SK-N-SH (cell line): ENCODE results near the gene PTPRK. TPM values are rescaled to one million over a fixed set of nuclear protein-coding genes. Genes with fewer than 3 reads are reported as not detected.

Source experiments
- CTCF ChIA-PET: fragments of 300-600, 350-600 bp; formaldehyde crosslinking; extraction: SDS; loops from one replicate; lab custom pipeline; 2021; lab: Yijun Ruan, JAX
- POLR2A ChIA-PET: fragments of 350-600 bp; sonication (Branson Sonifier 250); formaldehyde crosslinking; extraction: SDS; loops from one replicate; lab custom pipeline; 2020; ENCODE audit warnings: antibody characterized with exemption, inconsistent platforms; lab: Yijun Ruan, JAX
- DNase-seq: peaks from one replicate; pipeline ENCODE4 v3.0.0; 2012
- H2AFZ ChIP-seq: fragments of 200-600 bp; sonication (generic); 2 replicates; pipeline ENCODE4 v1.8.1; 2016; ENCODE audit warnings: antibody characterized with exemption, mild to moderate bottlenecking, low read depth
- H3F3A ChIP-seq: fragments of 200-600 bp; sonication (generic); replicated peaks from 2 replicates; pipeline ENCODE3; 2016; ENCODE audit warnings: antibody characterized with exemption, mild to moderate bottlenecking; ENCODE audit not compliant: insufficient read depth
- H3K27ac ChIP-seq, 2 experiments: fragments of 200-500 bp in 1 of 2; fragments of 200-600 bp in 1 of 2; sonication (Bioruptor generic) in 1 of 2; sonication (generic), shearing (Covaris generic) in 1 of 2; 2 replicates each; pipeline versions ENCODE4 v1.5.1 to v1.6.1; 2014 to 2016; ENCODE audit warnings: low read depth in 2 of 2, inconsistent platforms in 1 of 2, low read length in 1 of 2, mild to moderate bottlenecking in 1 of 2, mixed read lengths in 1 of 2
- H3K27me3 ChIP-seq: fragments of 200-600 bp; sonication (generic), shearing (Covaris generic); 2 replicates; pipeline ENCODE4 v1.6.1; 2016; ENCODE audit warnings: mixed run types; ENCODE audit not compliant: insufficient read depth
- H3K36me3 ChIP-seq, 2 experiments: fragments of 200-500 bp in 1 of 2; fragments of 200-600 bp in 1 of 2; sonication (Bioruptor generic) in 1 of 2; sonication (generic) in 1 of 2; replicated peaks in 1 of 2; 2 replicates each; pipeline versions ENCODE3 to v1.5.1; 2014 to 2016; ENCODE audit warnings: low read length in 1 of 2, mild to moderate bottlenecking in 1 of 2; ENCODE audit not compliant: insufficient read depth in 2 of 2, control insufficient read depth in 1 of 2
- H3K4me1 ChIP-seq, 2 experiments: fragments of 200-500 bp in 1 of 2; fragments of 200-600 bp in 1 of 2; sonication (Bioruptor generic) in 1 of 2; sonication (generic), shearing (Covaris generic) in 1 of 2; 2 replicates each; pipeline versions ENCODE4 v1.5.1 to v1.6.1; 2014 to 2016; ENCODE audit warnings: low read depth in 1 of 2, low read length in 1 of 2, mixed run types in 1 of 2; ENCODE audit not compliant: insufficient read depth in 2 of 2, control insufficient read depth in 1 of 2
- H3K4me2 ChIP-seq: fragments of 200-600 bp; sonication (generic), shearing (Covaris generic); 2 replicates; pipeline ENCODE4 v1.6.1; 2017; ENCODE audit warnings: mixed run types
- H3K4me3 ChIP-seq, 2 experiments: fragments of 200-500 bp in 1 of 2; fragments of 200-600 bp in 1 of 2; sonication (Bioruptor generic) in 1 of 2; sonication (generic), shearing (Covaris generic) in 1 of 2; 2 replicates each; pipeline versions ENCODE4 v1.5.1 to v1.8.1; 2014 to 2016; ENCODE audit warnings: low read depth in 2 of 2, inconsistent platforms in 1 of 2, low read length in 1 of 2, mild to moderate bottlenecking in 1 of 2, mixed read lengths in 1 of 2, moderate library complexity in 1 of 2
- H3K79me2 ChIP-seq: fragments of 200-600 bp; sonication (generic); 2 replicates; pipeline ENCODE4 v1.8.1; 2017; ENCODE audit warnings: mild to moderate bottlenecking; ENCODE audit not compliant: insufficient read depth
- H3K9ac ChIP-seq: fragments of 200-600 bp; sonication (generic); 2 replicates; pipeline ENCODE4 v1.6.1; 2017; ENCODE audit warnings: mixed run types
- H3K9me2 ChIP-seq: fragments of 200-600 bp; sonication (generic); 2 replicates; pipeline ENCODE4 v1.6.1; 2017; ENCODE audit warnings: mixed run types
- H3K9me3 ChIP-seq: fragments of 200-600 bp; sonication (generic); 2 replicates; pipeline ENCODE4 v1.6.1; 2017; ENCODE audit warnings: mixed run types, mild to moderate bottlenecking, moderate library complexity
- H4K20me1 ChIP-seq: fragments of 200-600 bp; sonication (generic); 2 replicates; pipeline ENCODE4 v1.6.1; 2017; ENCODE audit warnings: mild to moderate bottlenecking, mixed run types; ENCODE audit not compliant: insufficient read depth
- ELF1 ChIP-seq: IDR thresholded peaks from 2 replicates; pipeline ENCODE4 v1.4.0; 2012
- FOXJ3 ChIP-seq: sonication (generic); formaldehyde crosslinking; IDR thresholded peaks from 2 replicates; pipeline ENCODE4 v1.5.1; 2020; ENCODE audit warnings: mild to moderate bottlenecking, missing genetic modification reagents
- GABPA ChIP-seq: IDR thresholded peaks from 2 replicates; pipeline ENCODE4 v1.4.0; 2012; ENCODE audit warnings: low read depth, mild to moderate bottlenecking
- MEF2A ChIP-seq: IDR thresholded peaks from 2 replicates; pipeline ENCODE4 v1.4.0; 2012; ENCODE audit warnings: low read depth, borderline replicate concordance
- NFIC ChIP-seq: IDR thresholded peaks from 2 replicates; pipeline ENCODE4 v1.4.0; 2012; ENCODE audit warnings: borderline replicate concordance
- POLR2AphosphoS5 ChIP-seq: IDR thresholded peaks from 2 replicates; pipeline ENCODE4 v1.6.1; 2012; ENCODE audit warnings: low read depth, low read length
- RCOR1 ChIP-seq: fragments of 150-350 bp; IDR thresholded peaks from 2 replicates; pipeline ENCODE4 v1.6.1; 2017; ENCODE audit warnings: antibody characterized with exemption, low read length
- RFX5 ChIP-seq: IDR thresholded peaks from 2 replicates; pipeline ENCODE4 v1.6.1; 2012; ENCODE audit warnings: mild to moderate bottlenecking, improper control_type of control experiment, low read length
- RXRA ChIP-seq: IDR thresholded peaks from 2 replicates; pipeline ENCODE4 v1.4.0; 2012; ENCODE audit warnings: low read depth, mild to moderate bottlenecking, borderline replicate concordance
- SIN3A ChIP-seq: IDR thresholded peaks from 2 replicates; pipeline ENCODE4 v1.6.1; 2012; ENCODE audit warnings: low read depth, mild to moderate bottlenecking, low read length, moderate library complexity, borderline replicate concordance
- SMC3 ChIP-seq: IDR thresholded peaks from 2 replicates; pipeline ENCODE4 v1.6.1; 2012; ENCODE audit warnings: low read depth, low read length, improper control_type of control experiment
- TAF1 ChIP-seq: IDR thresholded peaks from 2 replicates; pipeline ENCODE4 v1.6.1; 2012; ENCODE audit warnings: low read depth, mild to moderate bottlenecking, low read length, moderate library complexity, borderline replicate concordance
- TCF12 ChIP-seq: IDR thresholded peaks from 2 replicates; pipeline ENCODE4 v1.4.0; 2012
- TEAD4 ChIP-seq: IDR thresholded peaks from 2 replicates; pipeline ENCODE4 v1.4.0; 2012; ENCODE audit warnings: mild to moderate bottlenecking, borderline replicate concordance; ENCODE audit not compliant: insufficient read depth
- WGBS: methylation state at CpG from one replicate; pipeline ENCODE4 v1.1.6; 2017; ENCODE audit warnings: low lambda C conversion rate; 5-methylcytosine and 5-hydroxymethylcytosine counted together
- polyA plus RNA-seq, 3 experiments: library from polyadenylated mRNA; depleted of rRNA; stranded (reverse); fragments of >200 nt; gene quantifications; 2 replicates each; pipeline ENCODE4 v1.2.3, GENCODE V29; 2012
- TF ChIP-seq, protein P1 (sequence below): IDR thresholded peaks from 2 replicates; pipeline ENCODE4 v1.4.0; 2012; ENCODE audit warnings: low read depth, borderline replicate concordance
- TF ChIP-seq, protein P2 (sequence below): fragments of 150-350 bp; IDR thresholded peaks from 2 replicates; pipeline ENCODE4 v1.6.1; 2017; ENCODE audit warnings: antibody characterized with exemption, low read length, low read depth, borderline replicate concordance
- TF ChIP-seq, protein P3 (sequence below): fragments of 150-350 bp; IDR thresholded peaks from 2 replicates; pipeline ENCODE4 v1.6.1; 2016; ENCODE audit warnings: mild to moderate bottlenecking, low read depth, low read length
- TF ChIP-seq, protein P4 (sequence below): IDR thresholded peaks from 2 replicates; pipeline ENCODE4 v1.4.0; 2012; ENCODE audit warnings: low read depth, borderline replicate concordance
- TF ChIP-seq, protein P5 (sequence below): IDR thresholded peaks from 2 replicates; pipeline ENCODE4 v1.6.1; 2012; ENCODE audit warnings: mild to moderate bottlenecking, low read depth, low read length, moderate library complexity

The PTPRK gene
- polyA plus RNA-seq, 1 of the 3 experiments (the other 2 are of a cell fraction): 9.5 TPM

DNA sequence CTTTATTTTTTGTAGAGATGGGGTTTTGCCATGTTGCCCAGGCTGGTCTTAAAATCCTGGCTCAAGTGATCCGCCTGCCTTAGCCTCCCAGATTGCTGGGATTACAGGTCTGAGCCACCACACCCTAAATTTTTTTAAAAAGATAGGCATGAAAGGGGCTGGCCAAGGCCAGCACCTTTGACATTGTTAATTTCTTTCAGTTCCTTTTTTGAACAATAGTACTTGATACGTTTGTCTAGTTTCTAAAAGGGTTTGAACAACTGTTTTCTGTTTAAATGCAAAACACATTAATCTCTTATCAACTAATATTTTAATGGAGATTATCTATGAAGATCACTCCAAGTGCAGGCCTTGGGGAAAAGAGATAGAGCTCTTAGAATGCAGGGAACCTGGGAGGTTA is 37.6 kb upstream of the PTPRK start:
- Histone ChIP-seq H3K4me1 (no peaks in the 10 kb centered on the region), H2AFZ (no peak overlapping the region), H3K36me3 (no peaks in the 10 kb centered on the region), H3K27me3 (no peaks in the 10 kb centered on the region), H3K4me2 (no peak overlapping the region), H3K9ac (no peak overlapping the region), H3K79me2 (no peaks in the 10 kb centered on the region), H3K27ac (no peak overlapping the region), H3F3A (no peaks in the 10 kb centered on the region), H3K9me2 (no peaks in the 10 kb centered on the region), H4K20me1 (no peaks in the 10 kb centered on the region), H3K9me3 (no peaks in the 10 kb centered on the region), H3K4me3 (no peak overlapping the region)
- DNase-seq: no peak
- ChIA-PET CTCF (no interaction called here), POLR2A (no interaction called here)
- WGBS: 73% methylated on average over 2 of the region's 2 CpGs
- TF ChIP-seq FOXJ3 (CRISPR knock-in tag): no peak
- no peak for TF ChIP-seq SMC3
- no peak for TF ChIP-seq GABPA

DNA sequence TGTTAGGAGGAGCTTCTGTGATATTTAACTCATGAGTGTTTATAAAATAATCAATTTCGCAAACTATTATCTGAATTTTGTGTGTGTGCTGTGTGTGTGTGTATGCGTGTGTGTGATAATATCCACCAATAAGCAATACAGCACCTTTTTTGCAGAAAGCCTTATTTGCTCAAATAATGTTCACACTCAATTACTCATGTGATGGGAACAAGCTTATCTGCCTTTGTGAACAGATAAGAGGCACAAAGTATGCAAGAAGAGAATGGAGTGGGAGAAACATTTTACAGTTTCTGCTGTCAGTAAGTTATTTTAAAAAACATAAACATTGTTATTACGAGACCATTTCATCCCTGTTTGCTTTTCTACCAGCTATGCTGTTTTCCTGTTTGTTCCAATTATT is 36.7 kb upstream of the PTPRK start:
- no peaks in the 10 kb centered on the region for H3K4me1 ChIP-seq
- CTCF ChIA-PET: no interaction called here
- H4K20me1 ChIP-seq: no peaks in the 10 kb centered on the region
- H3K79me2 ChIP-seq: no peaks in the 10 kb centered on the region
- POLR2A ChIA-PET: no interaction called here
- no peaks in the 10 kb centered on the region for H3K9me3 ChIP-seq
- no peaks in the 10 kb centered on the region for H3K36me3 ChIP-seq
- no peak overlapping the region for H3K9ac ChIP-seq
- DNase-seq: no peak
- H3K9me2 ChIP-seq: no peaks in the 10 kb centered on the region
- 90% methylated on average over 3 of the region's 3 CpGs for WGBS
- no peak overlapping the region for H3K4me2 ChIP-seq
- H3K27me3 ChIP-seq: no peaks in the 10 kb centered on the region
- H3F3A ChIP-seq: no peaks in the 10 kb centered on the region
- H2AFZ ChIP-seq: no peak overlapping the region
- TF ChIP-seq SIN3A: no peak
- TF ChIP-seq, protein P1, sequence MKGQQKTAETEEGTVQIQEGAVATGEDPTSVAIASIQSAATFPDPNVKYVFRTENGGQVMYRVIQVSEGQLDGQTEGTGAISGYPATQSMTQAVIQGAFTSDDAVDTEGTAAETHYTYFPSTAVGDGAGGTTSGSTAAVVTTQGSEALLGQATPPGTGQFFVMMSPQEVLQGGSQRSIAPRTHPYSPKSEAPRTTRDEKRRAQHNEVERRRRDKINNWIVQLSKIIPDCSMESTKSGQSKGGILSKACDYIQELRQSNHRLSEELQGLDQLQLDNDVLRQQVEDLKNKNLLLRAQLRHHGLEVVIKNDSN: no peak
- no peak for TF ChIP-seq TEAD4
- TF ChIP-seq, protein P2, sequence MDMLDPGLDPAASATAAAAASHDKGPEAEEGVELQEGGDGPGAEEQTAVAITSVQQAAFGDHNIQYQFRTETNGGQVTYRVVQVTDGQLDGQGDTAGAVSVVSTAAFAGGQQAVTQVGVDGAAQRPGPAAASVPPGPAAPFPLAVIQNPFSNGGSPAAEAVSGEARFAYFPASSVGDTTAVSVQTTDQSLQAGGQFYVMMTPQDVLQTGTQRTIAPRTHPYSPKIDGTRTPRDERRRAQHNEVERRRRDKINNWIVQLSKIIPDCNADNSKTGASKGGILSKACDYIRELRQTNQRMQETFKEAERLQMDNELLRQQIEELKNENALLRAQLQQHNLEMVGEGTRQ: no peak
- TF ChIP-seq, protein P3, sequence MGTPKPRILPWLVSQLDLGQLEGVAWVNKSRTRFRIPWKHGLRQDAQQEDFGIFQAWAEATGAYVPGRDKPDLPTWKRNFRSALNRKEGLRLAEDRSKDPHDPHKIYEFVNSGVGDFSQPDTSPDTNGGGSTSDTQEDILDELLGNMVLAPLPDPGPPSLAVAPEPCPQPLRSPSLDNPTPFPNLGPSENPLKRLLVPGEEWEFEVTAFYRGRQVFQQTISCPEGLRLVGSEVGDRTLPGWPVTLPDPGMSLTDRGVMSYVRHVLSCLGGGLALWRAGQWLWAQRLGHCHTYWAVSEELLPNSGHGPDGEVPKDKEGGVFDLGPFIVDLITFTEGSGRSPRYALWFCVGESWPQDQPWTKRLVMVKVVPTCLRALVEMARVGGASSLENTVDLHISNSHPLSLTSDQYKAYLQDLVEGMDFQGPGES: no peak
- TF ChIP-seq RCOR1: no peak
- no peak for TF ChIP-seq FOXJ3 (CRISPR knock-in tag)
- no peak for TF ChIP-seq RFX5
- TF ChIP-seq TAF1: no peak
- no peak for TF ChIP-seq SMC3
- TF ChIP-seq GABPA: no peak
- TF ChIP-seq, protein P4, sequence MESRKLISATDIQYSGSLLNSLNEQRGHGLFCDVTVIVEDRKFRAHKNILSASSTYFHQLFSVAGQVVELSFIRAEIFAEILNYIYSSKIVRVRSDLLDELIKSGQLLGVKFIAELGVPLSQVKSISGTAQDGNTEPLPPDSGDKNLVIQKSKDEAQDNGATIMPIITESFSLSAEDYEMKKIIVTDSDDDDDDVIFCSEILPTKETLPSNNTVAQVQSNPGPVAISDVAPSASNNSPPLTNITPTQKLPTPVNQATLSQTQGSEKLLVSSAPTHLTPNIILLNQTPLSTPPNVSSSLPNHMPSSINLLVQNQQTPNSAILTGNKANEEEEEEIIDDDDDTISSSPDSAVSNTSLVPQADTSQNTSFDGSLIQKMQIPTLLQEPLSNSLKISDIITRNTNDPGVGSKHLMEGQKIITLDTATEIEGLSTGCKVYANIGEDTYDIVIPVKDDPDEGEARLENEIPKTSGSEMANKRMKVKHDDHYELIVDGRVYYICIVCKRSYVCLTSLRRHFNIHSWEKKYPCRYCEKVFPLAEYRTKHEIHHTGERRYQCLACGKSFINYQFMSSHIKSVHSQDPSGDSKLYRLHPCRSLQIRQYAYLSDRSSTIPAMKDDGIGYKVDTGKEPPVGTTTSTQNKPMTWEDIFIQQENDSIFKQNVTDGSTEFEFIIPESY: no peak
- no peak for TF ChIP-seq ELF1
- TF ChIP-seq TCF12: no peak
- TF ChIP-seq MEF2A: no peak
- TF ChIP-seq, protein P5, sequence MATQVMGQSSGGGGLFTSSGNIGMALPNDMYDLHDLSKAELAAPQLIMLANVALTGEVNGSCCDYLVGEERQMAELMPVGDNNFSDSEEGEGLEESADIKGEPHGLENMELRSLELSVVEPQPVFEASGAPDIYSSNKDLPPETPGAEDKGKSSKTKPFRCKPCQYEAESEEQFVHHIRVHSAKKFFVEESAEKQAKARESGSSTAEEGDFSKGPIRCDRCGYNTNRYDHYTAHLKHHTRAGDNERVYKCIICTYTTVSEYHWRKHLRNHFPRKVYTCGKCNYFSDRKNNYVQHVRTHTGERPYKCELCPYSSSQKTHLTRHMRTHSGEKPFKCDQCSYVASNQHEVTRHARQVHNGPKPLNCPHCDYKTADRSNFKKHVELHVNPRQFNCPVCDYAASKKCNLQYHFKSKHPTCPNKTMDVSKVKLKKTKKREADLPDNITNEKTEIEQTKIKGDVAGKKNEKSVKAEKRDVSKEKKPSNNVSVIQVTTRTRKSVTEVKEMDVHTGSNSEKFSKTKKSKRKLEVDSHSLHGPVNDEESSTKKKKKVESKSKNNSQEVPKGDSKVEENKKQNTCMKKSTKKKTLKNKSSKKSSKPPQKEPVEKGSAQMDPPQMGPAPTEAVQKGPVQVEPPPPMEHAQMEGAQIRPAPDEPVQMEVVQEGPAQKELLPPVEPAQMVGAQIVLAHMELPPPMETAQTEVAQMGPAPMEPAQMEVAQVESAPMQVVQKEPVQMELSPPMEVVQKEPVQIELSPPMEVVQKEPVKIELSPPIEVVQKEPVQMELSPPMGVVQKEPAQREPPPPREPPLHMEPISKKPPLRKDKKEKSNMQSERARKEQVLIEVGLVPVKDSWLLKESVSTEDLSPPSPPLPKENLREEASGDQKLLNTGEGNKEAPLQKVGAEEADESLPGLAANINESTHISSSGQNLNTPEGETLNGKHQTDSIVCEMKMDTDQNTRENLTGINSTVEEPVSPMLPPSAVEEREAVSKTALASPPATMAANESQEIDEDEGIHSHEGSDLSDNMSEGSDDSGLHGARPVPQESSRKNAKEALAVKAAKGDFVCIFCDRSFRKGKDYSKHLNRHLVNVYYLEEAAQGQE: no peak
- TF ChIP-seq POLR2AphosphoS5: no peak
- TF ChIP-seq NFIC: no peak
- TF ChIP-seq RXRA: no peak
- no peak overlapping the region for H3K4me3 ChIP-seq
- no peak overlapping the region for H3K27ac ChIP-seq
